ENCODE data around the gene DPM3. TPM values are rescaled to one million over a fixed set of nuclear protein-coding genes. Genes with fewer than 3 reads are reported as not detected.

DPM3 gene
- total and polyA plus RNA-seq, 2 experiments from 2014 or later, result 13.6 to 71.4 TPM

- no peak overlapping the region for H2AFZ ChIP-seq
- no peaks in the 10 kb centered on the region for H3K79me2 ChIP-seq (replicated peaks; ENCODE audit: insufficient read depth)
- Mint-ChIP-seq H3K27ac (no peak overlapping the region), H3K36me3 (ENCODE audit: low read depth) (no peaks in the 10 kb centered on the region), H3K27me3 (ENCODE audit: insufficient read depth, low read depth, poor library complexity) (peaks cover 3% of the 10 kb centered on the region), H3K4me3 (no peak overlapping the region), H3K4me1 (peaks cover 6% of the 10 kb centered on the region), H3K9me3 (no peaks in the 10 kb centered on the region; the same call in 2 of the 3 replicates)
- H3K27me3 ChIP-seq (ENCODE audit: insufficient read depth), result no peaks in the 10 kb centered on the region
- no peaks in the 10 kb centered on the region for H3K9me2 ChIP-seq (ENCODE audit: insufficient read depth)
- DNase-seq (ENCODE audit: low spot score), result no peak
- H3K4me2 ChIP-seq, result no peak overlapping the region
- H3K4me3 ChIP-seq, result no peak overlapping the region
- no peak overlapping the region for H3K27ac ChIP-seq (ENCODE audit: low read depth)
- H3K36me3 ChIP-seq (ENCODE audit: insufficient read depth), result no peaks in the 10 kb centered on the region
- no peaks in the 10 kb centered on the region for H3K4me1 ChIP-seq (ENCODE audit: insufficient read depth)
- no peaks in the 10 kb centered on the region for H4K20me1 ChIP-seq (replicated peaks; ENCODE audit: insufficient read depth)
- no peak for ATAC-seq
- 0 out of 2 replicates have a peak, but pooled peaks cover 2% of the 10 kb centered on the region for H3F3A ChIP-seq (replicated peaks; ENCODE audit: low read depth)
- no peak for TF ChIP-seq STAT1 (IDR thresholded peaks at IDR 0.05; ENCODE audit: unreplicated experiment)
- no peak for TF ChIP-seq EZH2phosphoT487 (IDR thresholded peaks at IDR 0.05; ENCODE audit: unreplicated experiment)
- no peak for TF ChIP-seq ZNF462 (CRISPR knock-in tag; IDR thresholded peaks at IDR 0.05)
- TF ChIP-seq NANOG (IDR thresholded peaks at IDR 0.05; ENCODE audit: borderline replicate concordance), result no peak
- no peak for TF ChIP-seq JUNB (IDR thresholded peaks at IDR 0.05; ENCODE audit: unreplicated experiment)
- no peak for TF ChIP-seq POLR2AphosphoS5 (IDR thresholded peaks at IDR 0.05; ENCODE audit: low read depth)
- no peak for TF ChIP-seq EZH2 (IDR thresholded peaks at IDR 0.05; ENCODE audit: low read depth, unreplicated experiment)
- TF ChIP-seq ETS1 (IDR thresholded peaks at IDR 0.05), result no peak
- no peak for TF ChIP-seq REST (IDR thresholded peaks at IDR 0.05; ENCODE audit: unreplicated experiment)
- no peak for TF ChIP-seq CREB1 (CRISPR knock-in tag; IDR thresholded peaks at IDR 0.05; ENCODE audit: low read depth)
- no peak for TF ChIP-seq CTCF (conservative IDR thresholded peaks at IDR 0.05; ENCODE audit: low read depth in 2 of 2)
- TF ChIP-seq ZNF331 (CRISPR knock-in tag; IDR thresholded peaks at IDR 0.05; ENCODE audit: low read depth), result no peak
- TF ChIP-seq ZNF114 (CRISPR knock-in tag; IDR thresholded peaks at IDR 0.05), result no peak
Measured at GRCh38 chr1:155099331-155099730, 41.0 kb downstream of the DPM3 start.
